Epithelial cell of esophagus (primary cell): ENCODE measurements around the gene PCDH7.

Experiments
- DNase-seq: peaks from one replicate; pipeline ENCODE4 v3.0.0; 2010; ENCODE audit warnings: low read depth
- H3K4me3 ChIP-seq: 2 replicates; pipeline ENCODE4 v1.5.1; 2011; ENCODE audit warnings: mild to moderate bottlenecking, low read length, control low read depth
- CTCF ChIP-seq: IDR thresholded peaks from 2 replicates; pipeline ENCODE4 v1.5.1; 2011; ENCODE audit warnings: low read depth, mild to moderate bottlenecking, low read length, control low read depth, inconsistent platforms; ENCODE audit not compliant: insufficient read depth; ENCODE audit errors: missing control alignments

Gene PCDH7

GRCh38 chr4:30720021-30720660 lies at the start of gene PCDH7:
Gene PCDH7 (plus strand): TSS chr4:30720369. CDS start chr4:30721423, 1,054 bp downstream.
- peak; percentile 71 for DNase-seq
- H3K4me3 ChIP-seq, result peak within 1 kb of the TSS; percentile 70
- no peak for TF ChIP-seq CTCF

GRCh38 chr4:30671926-30672448 lies 48.2 kb upstream of the PCDH7 start:
- no peak for DNase-seq
- H3K4me3 ChIP-seq, result no peak overlapping the region
- TF ChIP-seq CTCF, result no peak

GRCh38 chr4:30696191-30696590 lies 24.0 kb upstream of the PCDH7 start:
- no peak overlapping the region for H3K4me3 ChIP-seq
- no peak for TF ChIP-seq CTCF
- DNase-seq, result peak; percentile 24

- H3K4me3 ChIP-seq, result no peak overlapping the region
- DNase-seq, result peak; percentile 73
- peak; percentile 92 for TF ChIP-seq CTCF
These were observed 5.6 kb upstream of the PCDH7 start for GRCh38 chr4:30714408-30715031.

GRCh38 chr4:30716158-30716557 lies 4.0 kb upstream of the PCDH7 start:
- peak overlapping the region; percentile 70 for H3K4me3 ChIP-seq
- peak; percentile 38 for DNase-seq
- peak; percentile 56 for TF ChIP-seq CTCF

DNA sequence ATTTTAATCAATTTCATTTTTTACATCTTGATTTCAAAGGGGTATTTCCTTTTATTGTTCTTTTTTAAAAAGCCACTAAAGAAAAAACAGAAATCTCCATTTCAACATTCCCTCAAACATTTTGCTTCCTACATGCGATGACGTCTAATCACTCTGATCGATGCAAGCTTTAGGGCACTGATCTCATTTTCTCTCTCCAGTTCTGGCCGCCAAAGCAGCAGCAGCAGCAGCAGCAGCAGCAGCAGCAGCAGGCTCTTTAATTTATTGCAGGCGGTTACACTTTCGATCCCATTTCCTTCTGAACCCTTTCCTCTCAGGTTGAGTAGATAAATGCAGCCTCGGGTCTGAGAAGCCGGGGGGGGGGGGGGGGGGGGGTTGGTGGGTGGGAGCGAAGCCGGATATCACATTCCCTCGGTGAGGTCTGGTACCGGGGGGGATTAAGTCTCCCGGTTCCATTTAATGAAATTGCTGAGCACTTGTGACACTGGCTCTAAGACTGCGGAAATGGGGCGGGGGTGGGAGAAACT lies 3.4 kb upstream of the PCDH7 start:
- DNase-seq, result peak; percentile 33
- peak overlapping the region; percentile 70 for H3K4me3 ChIP-seq
- no peak for TF ChIP-seq CTCF
